G401.6 (cell line): ENCODE data around the gene PGAM5.

Experiments used
- FAIRE-seq: peaks from 2 replicates; lab custom pipeline; 2012; peaks lifted over from hg19 to GRCh38; lab: Jason Lieb, UNC

Gene PGAM5

DNA sequence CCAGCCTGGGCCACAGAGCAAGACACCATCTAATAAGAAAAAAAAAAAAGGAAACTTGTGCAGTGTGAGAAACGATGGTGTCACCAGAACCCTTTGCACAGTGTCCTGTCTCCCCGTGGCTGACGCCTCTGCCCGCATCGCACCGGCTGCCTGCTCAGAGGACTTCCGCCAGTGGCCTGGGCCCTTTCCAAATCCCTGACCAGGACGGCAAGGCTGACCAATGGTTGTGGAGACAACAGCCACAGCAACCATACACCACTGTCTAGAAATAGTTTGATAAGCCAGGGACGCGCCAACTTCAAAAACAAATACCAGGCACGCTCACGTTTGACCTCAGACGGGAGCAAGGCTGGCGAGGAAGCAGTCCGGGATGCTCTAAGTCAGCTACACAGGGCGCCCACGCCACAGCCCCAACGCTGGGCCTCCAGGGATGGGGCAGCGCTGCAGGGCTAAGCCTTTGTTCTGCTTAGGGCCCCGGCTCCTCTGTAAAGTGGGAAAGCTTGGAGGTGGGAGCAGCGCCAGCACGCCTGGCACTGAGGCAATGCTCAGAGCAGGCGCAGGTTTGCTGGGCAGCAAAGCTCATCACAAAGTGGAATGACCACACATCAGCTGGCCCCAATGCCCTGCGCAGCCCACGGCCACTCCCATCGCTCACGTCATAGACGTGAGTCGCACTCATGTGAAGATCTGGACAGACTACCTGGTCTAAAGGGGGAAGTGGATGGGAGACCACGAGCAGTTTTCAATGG lies 12.5 kb downstream of the PGAM5 start:
- no peak for FAIRE-seq

DNA sequence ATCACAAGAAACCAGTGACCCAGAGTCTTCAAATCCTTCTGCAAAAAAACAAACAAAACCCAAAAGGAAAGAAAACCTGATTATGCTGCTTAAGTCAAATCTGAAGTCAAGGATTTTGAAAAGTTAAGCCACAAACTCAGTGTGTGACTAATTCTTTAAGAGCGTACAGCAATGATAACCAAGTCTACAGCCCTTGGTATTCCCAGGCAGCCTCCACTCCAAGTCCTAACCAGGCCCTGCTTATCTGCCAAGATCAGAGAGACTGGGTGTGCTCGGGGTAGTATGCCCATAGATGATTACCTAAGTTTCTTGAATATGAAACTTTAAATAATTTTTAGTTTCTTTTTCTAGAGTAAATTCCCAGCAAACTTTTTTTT lies 13.1 kb downstream of the PGAM5 start:
- no peak for FAIRE-seq

DNA sequence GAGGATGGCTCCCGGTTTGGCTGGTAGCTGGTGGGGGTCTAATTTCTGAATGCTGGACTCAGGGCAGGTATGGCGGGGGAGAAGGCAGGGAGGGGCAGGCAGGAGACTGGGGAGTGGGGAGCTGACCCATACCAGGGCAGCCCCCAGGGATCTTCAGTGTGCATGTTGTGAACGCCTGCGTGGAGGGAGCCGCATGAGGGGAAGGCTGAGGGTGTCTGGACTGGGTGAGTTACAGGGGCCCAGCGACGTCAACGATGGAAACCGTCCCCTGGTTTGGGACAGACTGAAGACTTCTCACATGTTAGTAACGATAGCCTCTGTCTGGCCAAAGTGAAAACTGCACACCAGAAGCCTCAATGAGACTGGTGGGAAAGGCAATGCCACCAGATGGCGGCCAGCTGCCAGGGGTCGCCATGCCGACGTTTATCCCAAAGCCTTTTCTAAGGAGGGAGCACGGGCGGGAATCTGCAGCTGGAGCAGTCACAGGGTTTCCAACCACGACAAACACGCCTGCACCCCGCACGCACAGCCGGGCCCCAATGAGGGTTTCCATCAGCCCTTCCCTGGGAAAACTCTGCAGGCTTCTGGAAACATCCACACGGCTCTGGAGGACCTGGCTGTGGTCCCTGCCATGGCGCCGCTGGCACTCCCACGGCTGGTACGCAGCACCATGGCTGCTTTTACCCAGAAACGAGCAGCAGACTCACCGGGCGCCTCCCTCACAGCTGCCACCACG lies 14.0 kb downstream of the PGAM5 start:
- no peak for FAIRE-seq

DNA sequence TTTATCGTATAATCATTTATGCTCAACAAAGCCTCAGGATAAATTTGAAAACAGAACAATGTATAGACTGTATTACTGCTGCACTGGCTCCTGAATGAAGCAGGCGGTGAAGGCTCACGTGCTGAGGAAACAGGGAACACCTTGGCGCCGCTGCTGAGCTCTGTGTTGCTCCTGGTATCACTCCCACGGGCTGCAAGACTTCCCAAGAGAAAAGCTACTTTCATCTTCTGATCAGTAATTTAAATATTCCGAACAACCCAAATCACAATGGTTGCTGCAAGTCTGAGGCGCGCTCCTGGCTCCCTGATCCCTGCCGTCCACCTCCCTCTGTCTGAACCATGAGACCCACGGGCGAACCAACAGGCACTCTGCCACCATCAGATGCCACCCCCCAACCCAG lies 15.7 kb downstream of the PGAM5 start:
- FAIRE-seq: no peak

DNA sequence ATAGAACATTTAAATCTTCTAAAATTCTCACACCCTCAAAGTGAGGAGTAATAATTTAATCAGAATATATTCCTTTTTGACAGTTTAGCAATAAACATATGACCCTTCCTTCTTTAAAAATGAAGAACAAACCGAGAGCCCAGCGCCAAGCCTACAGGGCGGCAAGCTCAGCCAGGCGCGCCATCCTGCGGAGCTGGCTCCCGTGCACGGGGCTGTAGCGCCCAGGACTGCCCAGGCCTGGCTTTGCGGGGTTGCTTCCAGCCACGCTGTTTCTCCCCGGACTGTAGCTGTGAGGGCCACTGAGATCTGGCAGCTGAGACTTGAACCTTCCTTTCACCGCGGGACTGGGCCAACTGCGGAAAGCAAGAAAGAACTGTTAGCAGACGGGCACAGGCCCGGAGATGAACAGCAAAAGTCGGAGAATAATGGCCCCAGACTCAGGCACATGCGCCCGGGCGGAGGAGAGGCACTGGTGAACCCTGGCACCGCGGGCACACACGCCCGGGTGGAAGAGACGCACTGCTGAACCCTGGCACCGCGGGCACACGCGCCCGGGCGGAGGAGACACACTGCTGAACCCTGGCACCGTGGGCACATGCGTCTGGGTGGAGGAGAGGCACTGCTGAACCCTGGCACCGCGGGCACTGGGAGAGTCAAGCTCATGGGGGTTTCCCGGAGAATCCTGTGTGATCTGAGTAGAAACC lies 16.6 kb downstream of the PGAM5 start:
- FAIRE-seq: no peak

DNA sequence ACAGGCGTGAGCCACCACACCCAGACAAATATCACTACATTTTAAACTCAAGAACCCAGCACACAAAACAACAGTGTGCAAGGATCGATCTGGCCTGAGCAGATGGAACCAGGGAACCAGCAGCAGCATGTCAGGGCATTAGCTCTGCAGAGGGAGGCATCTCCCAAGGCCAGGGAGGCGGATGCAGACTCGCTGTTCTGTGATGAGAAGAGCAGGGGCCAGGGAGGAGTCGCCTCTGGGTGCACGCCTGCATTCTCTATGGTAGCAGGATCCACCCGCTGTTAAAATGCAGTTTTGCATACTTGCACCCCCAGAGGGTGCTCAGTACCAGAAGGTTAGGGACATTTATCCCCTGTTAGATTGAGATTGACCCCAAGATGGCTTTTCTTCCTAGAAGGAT lies 17.9 kb downstream of the PGAM5 start:
- FAIRE-seq: no peak

DNA sequence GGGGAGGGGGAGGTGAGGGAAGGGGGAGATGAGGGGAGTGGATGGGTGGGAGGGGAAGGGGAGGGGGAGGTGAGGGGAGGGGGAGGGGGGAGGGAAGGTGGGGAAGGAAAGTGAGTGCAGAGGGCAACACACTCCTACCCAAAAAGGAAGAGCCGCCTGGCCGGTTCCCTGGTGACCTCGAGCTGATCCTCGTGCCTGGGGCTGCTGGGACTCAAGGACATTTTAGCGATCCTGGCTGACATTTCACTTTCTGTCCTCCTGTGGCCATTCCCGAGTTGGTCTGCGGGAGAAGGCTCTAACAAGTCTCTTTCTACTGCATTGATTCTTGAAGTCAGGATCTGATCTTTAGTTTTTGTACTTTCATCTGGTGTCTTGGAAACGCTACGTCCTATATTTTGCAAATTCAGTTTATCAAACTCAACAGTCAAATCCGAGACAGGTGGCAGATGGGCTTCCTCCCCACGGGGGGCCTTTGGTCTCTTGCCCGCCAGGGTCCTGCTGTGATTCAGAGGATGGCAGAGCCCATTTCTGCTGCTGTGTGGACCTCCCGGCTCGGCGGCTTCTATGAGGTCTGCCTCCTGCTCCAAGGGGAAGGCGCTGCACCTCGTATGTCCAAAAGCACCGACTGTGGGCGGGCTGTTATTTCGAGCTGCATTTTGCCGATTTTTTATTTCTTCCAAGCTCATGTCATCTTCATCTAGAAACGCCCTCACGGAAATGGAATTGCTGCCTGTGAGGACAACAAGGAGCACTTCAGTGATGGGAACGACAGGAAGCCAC lies 19.1 kb downstream of the PGAM5 start:
- no peak for FAIRE-seq

DNA sequence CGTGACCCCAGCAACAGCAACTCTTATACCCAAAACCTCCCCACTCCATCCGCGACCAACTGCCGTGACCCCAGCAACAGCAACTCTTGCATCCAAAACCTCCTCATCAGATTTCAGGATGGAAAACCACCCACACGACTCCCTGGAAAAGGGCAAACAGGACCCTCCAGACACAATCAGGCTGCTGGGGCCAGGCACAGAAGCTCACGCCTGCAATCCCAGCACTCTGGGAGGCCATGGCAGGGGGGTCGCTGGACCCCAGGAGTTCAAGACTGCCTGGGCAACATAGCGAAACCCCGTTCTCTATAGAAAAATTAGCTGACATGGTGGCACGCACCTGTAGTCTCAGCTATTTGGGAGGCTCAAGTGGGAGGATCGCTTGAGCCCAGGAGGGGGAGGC lies 19.7 kb downstream of the PGAM5 start:
- FAIRE-seq: no peak

DNA sequence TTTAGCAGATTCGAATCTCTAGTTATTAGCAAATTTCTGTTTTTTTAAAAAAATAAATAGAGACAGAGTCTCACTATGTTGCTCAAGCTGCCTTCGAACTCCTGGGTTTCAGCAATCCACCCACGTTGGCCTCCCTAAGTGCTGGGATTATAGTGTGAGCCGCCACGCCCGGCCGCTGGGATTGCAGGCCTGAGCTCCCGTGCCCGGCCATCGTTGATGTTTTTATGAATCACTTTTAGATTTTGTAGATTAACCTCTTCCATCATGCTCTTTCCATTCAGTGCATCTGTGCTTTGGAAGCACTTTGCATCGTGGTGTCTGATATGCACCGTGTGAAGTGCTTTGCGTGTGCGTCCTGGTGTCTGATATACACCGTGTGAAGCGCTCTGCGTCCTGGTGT lies 20.9 kb downstream of the PGAM5 start:
- no peak for FAIRE-seq

DNA sequence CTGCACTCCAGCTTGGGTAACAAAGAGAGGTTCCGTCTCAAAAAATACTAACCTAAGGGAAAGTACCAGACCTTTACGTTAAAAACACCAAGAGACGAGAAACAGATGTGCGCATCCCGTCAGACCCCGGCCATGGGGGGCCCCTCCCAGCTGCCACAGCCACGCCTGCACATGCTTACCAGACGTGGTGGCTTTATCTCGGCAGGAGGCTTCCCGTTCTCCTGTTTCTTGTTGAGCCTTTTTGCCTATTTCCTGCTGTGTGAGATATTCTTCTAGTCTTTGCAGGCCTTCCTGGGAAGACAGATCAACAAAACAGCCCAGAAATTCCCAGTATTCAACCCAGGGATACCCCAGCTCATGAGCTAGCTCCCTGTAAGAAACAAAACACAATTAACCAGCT lies 23.6 kb downstream of the PGAM5 start:
- FAIRE-seq: no peak

DNA sequence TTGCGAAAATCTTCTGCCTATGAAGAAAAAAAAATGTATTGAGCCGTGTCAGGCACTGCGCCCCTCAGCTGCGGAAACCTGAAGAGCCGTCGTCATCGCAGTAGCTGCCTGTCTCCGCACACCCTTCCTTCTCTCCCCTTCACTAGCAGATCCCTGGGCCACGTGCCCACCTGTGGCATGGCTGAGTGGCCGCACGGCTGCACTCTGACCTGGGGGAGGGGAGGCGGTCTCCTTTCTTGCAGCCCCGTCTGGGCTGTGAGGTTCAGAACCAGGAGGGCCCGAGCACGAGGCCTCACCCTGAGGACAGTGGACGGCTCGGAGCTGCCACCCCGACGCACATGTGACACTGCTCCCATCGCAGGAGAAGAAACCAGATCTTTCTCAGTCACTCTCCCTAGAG lies 24.9 kb downstream of the PGAM5 start:
- no peak for FAIRE-seq

DNA sequence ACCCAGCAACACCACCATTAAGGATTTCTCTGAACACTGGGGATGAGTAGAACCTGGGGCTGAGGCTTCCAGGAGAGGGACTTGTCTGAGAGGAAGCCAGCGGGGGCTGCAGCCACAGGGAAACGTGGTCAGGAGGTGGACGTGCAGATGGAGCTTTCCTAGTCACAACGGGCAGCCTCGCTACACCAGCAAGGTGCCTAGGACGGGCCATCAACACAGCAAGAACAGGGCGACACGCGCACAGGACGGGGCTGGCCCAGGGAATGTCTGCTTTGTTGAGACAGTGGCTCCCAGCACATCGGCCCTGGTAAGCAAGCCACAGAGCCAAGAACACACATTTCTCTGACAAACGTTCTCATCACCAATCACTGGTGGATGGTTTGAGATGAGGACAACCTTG lies 25.7 kb downstream of the PGAM5 start:
- no peak for FAIRE-seq

DNA sequence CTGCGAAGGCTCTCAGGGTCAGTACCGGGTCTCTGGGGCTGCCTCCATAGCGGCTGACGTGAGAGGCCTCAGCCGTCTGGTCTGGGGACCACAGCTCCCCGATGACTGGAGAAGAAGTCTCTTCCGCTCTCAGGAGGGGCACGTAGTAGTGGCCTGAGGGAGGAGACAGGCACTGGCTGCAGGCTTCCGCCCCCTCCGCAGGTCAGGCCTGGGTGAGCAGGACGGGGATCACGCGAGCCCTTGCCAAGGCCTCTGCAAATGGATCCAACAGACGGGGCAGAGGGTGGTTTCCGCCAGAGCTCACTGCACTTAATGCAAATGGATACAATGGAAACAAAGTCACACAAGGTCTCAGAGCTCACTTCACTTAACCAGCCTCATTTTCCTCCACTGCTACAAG lies 26.3 kb downstream of the PGAM5 start:
- FAIRE-seq: no peak

DNA sequence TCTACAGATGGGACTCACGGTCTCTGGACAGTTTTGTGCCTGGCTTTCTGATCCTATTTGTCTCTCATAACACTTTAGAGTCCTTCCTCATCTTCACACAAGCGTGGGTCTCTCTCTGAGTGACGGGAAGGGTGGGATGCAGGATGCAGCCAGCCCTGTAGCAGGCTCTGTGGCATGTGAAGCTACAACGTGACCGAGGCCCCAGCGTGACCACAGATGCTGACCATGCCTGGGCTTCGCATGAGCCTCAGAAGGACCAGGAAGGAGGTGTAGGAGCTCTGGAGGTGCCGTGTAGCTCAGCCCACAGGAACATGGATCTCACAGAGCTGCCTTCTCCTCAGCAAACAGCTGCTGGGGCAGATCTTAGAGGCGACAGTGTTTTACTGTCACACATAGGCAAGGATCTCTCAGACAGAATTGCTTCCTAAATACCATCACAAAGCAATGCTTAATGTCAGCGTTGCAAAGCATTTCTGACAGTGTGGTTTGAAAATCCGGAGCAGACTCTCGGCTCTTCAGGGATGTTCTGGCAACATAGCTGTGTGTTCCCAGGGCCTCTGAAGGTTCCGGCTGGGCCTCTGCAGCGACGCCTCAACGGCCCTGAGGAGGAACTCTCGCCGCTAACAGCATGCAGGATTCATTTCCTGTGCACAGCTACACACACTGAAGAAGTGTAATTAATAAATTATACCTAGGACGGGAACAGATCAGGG lies 29.1 kb downstream of the PGAM5 start:
- FAIRE-seq: no peak

DNA sequence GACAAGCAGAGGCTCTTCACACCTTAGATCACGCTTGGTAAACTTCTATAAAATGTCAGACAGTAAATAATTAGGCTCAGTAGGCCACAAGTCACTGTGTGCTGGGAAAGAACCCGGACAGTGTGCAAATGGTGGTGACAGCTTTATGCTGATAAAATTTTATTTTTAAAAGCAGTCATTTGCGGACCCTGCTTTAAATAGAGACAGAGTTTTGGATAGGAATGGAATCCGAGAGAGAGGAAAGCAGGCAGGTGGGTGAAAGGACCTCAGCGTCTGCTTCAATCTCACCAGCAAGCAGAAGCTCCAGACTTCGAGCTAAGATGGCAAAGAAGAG lies 29.6 kb downstream of the PGAM5 start:
- no peak for FAIRE-seq

DNA sequence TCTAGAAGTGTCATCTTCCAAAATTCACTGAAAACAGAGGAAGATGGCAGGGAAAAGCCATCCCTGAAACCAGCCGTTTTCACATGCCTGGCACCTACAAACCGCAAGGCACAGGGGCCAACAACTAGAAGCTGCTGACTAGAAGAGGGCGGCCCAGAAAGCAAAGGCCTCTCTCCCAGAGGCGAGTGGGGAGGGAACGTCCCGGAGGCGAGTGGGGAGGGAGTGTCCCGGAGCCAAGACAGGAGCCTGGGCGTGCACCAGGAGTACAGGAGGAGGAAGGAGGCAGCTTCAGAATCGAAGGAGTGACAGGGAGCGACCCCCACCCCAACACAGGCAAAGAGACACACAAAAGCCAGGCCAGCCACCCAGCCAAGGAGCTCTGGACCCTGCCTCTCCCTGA lies 30.0 kb downstream of the PGAM5 start:
- FAIRE-seq: no peak

DNA sequence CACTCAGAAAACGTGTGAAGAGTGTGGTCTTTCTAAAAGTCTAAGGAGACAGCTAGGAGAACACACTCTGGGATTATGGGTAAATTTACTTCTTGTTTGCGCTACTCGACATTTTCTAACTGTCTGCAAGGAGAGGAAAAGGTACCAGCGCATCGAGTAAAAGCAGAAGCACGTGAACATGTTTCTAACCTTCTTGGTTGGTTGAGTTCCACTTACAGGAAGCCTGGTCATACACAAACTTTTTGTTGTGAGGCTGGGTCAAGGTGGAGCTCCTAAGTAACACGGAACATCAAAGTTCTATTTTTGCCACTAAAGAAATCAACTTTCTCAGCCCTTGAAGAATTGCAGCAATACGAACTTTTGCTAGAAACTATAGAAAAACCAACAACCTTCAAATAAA lies 31.0 kb downstream of the PGAM5 start:
- no peak for FAIRE-seq

DNA sequence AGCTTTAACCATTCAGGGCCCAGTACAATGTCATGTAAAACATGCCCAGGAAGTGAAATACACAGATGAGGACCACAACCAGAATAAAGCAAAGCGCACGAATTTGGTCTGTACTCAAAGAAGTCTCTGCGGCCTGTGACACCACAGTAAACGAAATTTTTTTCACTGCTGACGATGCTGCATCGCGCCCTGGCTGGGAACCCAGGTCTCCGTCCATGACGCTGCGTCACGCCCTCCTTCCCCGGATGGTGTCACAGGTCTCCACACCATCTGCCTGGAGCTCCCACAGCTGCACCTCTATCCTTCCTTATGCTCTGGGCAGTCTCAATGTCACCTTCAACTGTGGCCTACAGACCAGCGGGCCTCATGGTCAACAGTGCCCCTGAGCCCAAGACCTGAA lies 33.2 kb downstream of the PGAM5 start:
- no peak for FAIRE-seq

DNA sequence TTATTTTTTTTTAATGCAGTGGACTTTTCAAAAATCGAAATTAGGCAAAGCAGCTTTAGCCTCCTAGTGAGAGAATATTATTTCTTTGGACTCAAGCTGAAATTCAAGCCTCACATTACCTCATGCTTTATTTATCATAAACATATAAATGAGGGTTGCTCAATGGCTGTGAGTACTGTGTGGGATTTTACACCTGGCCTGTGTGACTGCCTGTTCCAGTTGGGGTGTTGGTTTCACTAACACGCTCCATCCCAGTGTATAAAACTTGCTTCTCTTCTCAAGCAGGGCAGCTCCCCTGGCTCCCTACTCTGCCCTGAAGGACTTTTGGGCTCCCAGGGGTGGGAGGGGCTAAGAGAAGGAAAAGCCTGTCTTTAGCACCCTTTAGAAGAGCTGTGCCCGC lies 36.0 kb downstream of the PGAM5 start:
- no peak for FAIRE-seq

DNA sequence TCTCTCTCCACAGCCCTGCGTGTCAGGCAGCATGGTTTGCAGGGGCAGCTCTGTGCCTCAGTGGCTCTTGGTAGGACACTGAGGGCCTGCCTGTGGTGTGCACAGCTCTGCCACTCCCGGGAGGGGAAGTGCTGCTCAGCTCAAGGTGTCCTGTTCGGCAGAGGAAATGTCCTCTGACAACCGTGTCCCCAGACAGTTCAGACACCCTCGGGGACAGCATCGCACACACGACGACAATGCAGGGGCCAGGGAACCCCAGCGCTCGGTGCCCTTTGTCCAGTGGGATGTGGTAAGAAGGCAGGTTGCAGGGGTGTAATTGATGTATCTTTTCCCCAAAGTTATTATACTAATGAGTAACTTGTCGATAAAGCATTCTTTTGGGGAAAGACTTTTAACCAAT lies 36.8 kb downstream of the PGAM5 start:
- FAIRE-seq: no peak

DNA sequence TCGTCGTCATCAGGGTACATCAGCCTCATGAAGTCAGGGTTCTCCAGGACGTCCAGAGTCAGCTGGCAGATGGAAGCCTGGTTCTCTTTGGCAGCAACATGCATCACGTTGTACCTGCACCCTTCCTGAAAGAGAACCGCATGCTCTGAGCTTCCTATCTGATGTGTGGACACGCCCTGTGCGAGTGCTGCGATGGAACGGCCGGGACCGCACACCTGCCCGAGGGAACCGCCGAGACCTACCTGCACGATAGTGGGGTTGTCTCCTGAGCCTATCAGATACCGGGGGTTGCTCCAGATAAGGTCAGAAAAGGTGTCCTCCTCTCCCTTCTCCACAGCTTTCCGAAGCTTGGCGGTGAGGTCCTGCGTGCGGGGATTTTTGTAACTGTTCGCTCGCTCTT lies 37.3 kb downstream of the PGAM5 start:
- no peak for FAIRE-seq

DNA sequence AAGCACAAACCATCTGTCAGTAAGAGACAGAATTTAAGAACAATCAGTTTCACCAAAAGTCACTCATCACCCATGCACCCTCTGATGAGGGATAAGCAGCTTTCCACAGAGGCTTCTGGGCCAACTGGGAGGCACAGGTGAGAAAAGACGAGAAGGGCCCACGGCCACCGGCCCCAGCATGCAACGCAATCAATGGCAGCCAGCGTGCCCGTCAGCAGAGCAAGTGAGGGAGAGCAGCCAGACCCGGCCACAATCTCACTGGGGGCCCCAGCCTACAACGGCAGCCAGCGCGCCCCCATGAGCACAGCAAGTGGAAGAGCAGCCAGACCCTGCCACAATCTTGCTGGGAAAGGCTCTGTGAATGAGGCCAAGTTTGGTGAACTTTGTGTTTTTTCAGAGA lies 37.7 kb downstream of the PGAM5 start:
- no peak for FAIRE-seq
